Type B pancreatic cell (in vitro differentiated cells): ENCODE measurements around the gene ZNF467. TPM values are rescaled to one million over a fixed set of nuclear protein-coding genes. Genes with fewer than 3 reads are reported as not detected.

Experiments
- DNase-seq: peaks from one replicate; pipeline ENCODE4 v3.0.0; 2021; ENCODE audit warnings: mixed read lengths; ENCODE audit not compliant: unreplicated experiment; ENCODE audit errors: extremely low spot score
- H3K27ac Mint-ChIP-seq: 2 replicates; pipeline ENCODE4 v1.8.0; 2021; ENCODE audit warnings: mild to moderate bottlenecking, mixed read lengths
- H3K27me3 Mint-ChIP-seq: 2 replicates; pipeline ENCODE4 v1.8.0; 2021; ENCODE audit warnings: mixed read lengths
- H3K36me3 Mint-ChIP-seq: 2 replicates; pipeline ENCODE4 v1.8.0; 2021; ENCODE audit warnings: mixed read lengths
- H3K4me1 Mint-ChIP-seq: one replicate; pipeline ENCODE4 v1.8.0; 2021; ENCODE audit warnings: mixed read lengths; ENCODE audit not compliant: unreplicated experiment
- H3K4me3 Mint-ChIP-seq: 2 replicates; pipeline ENCODE4 v1.8.0; 2021; ENCODE audit warnings: mild to moderate bottlenecking, mixed read lengths
- H3K9me3 Mint-ChIP-seq: 2 replicates; pipeline ENCODE4 v1.8.0; 2021; ENCODE audit warnings: mixed read lengths
- total RNA-seq: library from RNA; stranded (reverse); gene quantifications from 2 replicates; pipeline ENCODE4 v1.2.1, GENCODE V29; 2021; ENCODE audit warnings: low replicate concordance
- TF ChIP-seq, protein P1 (sequence below): fragments of 200-600 bp; sonication (generic); conservative IDR thresholded peaks from 2 replicates; pipeline ENCODE4 v1.5.0; 2021; ENCODE audit warnings: antibody characterized with exemption, mild to moderate bottlenecking

Gene ZNF467
- total RNA-seq, 1 donor from 2014 or later: 17.6 TPM

DNA sequence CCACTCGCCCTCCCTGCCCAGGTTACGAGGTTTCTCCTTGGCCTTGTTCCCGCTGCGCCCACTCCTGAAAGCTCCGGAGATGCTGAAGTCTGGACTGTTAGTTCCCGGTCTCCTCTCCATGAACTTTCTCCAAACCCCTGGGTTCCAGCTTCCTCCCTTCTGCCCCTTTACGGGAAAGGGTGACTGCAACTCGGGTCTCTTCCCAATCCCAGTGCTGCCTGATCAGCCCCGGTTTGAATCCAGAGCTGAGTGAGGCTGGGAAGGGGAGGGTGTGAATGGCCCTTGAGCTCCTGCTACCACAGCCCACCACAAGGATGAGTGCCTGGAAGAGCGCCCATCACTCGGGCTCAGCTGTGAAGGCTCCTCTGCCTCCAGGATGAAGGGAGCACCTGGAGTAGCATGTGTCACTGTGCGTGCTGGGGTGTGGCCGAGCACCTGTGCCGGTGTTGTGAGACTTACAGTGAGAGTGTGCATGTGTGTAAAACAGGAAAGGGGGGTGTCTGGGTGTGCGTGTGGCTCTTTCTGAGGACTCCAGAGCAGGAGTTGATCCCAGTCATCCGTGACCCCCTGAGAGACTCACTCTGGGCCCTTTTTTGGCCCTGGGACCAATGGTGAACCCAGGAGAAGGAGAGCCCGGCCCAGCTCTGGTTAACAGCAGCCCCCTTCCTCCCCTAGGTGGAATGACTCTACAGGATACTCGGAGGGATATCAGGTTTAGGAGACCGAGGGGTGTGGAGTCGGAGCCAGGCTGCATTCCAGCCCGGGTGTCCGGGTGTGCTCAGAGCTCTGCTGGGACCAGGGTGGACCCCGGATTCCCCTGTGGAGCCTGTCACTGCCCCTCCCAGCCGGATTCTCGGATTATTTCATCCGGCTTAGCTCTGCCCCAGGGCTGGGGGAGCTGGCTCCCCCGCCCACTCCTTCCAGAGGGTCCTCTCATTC lies 1.1 kb upstream of the ZNF467 start:
- Mint-ChIP-seq H3K36me3 (no peaks in the 10 kb centered on the region), H3K4me1 (peaks cover 11% of the 10 kb centered on the region), H3K27me3 (peaks cover 10% of the 10 kb centered on the region), H3K9me3 (no peaks in the 10 kb centered on the region), H3K27ac (peak overlapping the region; percentile 70), H3K4me3 (peak overlapping the region; percentile 85)
- TF ChIP-seq, protein P1, sequence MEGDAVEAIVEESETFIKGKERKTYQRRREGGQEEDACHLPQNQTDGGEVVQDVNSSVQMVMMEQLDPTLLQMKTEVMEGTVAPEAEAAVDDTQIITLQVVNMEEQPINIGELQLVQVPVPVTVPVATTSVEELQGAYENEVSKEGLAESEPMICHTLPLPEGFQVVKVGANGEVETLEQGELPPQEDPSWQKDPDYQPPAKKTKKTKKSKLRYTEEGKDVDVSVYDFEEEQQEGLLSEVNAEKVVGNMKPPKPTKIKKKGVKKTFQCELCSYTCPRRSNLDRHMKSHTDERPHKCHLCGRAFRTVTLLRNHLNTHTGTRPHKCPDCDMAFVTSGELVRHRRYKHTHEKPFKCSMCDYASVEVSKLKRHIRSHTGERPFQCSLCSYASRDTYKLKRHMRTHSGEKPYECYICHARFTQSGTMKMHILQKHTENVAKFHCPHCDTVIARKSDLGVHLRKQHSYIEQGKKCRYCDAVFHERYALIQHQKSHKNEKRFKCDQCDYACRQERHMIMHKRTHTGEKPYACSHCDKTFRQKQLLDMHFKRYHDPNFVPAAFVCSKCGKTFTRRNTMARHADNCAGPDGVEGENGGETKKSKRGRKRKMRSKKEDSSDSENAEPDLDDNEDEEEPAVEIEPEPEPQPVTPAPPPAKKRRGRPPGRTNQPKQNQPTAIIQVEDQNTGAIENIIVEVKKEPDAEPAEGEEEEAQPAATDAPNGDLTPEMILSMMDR: no peak
- DNase-seq: no peak

DNA sequence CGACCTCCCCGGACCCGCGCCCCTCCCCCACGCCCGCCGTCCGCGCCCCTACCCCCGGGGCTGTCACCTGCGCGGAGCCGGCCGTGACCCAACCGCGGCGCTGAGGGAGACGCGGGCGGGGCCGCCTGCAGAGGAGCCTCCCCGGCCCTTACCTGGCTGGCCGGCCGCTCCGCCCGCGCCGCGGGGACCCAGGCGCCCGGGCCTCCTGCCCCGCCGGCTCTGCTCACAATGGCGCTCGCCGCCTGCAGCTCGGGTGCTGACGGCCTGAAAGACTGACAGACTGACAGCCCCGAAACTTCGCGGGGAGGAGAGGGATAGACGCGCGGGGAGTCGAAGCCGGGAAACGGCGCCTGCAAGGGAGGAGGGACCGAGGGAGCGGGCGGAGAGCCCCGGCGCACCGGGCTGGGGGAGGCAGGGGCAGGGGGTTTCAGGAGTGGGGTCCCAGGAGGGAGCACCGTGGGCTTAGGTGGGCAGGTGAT lies 393 bp downstream of the ZNF467 start:
- DNase-seq: peak; percentile 73
- Mint-ChIP-seq H3K4me1 (peaks cover 6% of the 10 kb centered on the region), H3K27ac (no peak overlapping the region), H3K9me3 (no peaks in the 10 kb centered on the region), H3K36me3 (peaks cover 7% of the 10 kb centered on the region), H3K27me3 (peaks cover 20% of the 10 kb centered on the region), H3K4me3 (peak overlapping the region; percentile 85)
- TF ChIP-seq, protein P1: no peak

DNA sequence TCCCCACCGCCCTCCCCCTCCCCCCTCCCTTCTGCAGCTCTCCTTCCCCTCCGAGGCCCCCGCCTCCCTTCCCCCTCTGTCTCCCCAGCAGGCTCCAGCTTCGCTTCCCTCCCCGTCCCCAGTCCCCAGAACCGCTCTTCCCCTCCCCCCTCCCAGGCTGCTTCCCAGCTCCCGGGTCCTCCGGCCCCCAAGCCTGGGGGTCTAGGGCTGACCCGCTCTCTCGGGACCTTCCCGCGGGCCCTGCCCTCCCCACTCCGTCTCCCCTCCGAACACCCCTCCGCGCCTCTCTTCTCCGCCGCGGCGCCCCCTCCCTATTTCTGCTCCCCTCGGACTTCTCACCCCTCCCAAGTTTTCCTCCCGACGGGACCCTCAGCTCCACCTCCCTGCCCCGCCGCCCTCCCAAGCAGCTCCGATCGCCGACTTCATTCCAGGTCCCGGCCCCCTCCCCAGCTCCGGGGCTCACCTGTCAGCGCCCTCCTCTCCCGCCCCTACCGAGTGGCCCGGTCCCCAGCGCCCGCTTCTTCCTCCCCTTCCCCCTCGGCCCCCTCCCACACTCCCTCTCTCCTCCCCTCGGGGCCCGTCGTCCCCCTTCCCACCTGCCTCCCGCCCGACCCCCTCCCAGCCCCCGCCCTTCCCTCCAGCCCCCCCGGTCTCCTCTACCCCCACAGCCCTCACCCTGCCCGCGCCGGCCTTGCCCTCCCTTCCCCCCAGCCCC lies 990 bp downstream of the ZNF467 start:
- Mint-ChIP-seq H3K36me3 (peaks cover 11% of the 10 kb centered on the region), H3K27ac (no peak overlapping the region), H3K4me3 (peak overlapping the region; percentile 82), H3K4me1 (peaks cover 6% of the 10 kb centered on the region), H3K9me3 (no peaks in the 10 kb centered on the region), H3K27me3 (peaks cover 26% of the 10 kb centered on the region)
- TF ChIP-seq, protein P1: no peak
- peak; percentile 77 for DNase-seq

DNA sequence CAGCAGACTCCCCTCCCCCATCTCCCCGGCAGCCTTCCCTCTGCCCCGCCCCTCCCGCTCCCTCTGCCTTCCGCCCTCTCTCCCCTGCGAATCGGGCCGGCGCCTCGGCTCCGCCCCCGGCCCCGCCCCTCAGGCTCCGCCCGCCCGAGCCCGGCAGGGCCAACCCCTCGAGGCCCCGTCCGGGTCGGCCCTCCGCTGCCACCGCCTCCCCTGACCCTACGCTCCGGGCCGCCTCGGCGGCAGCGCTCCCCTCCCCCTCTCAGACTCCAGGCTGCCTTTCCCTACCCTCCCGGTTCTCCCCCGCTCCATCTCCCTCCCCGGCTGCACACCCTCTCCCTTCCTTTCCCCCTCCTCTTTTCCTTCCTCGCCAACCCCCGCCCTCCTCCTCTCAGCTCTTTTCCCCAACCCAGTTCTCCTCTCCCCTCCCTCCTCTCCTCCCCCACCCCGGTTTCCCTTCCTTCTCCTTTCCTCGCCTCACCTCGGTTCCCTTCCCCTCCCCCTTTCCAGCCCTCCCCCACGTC lies 1.6 kb downstream of the ZNF467 start:
- H3K4me1 Mint-ChIP-seq: peaks cover 6% of the 10 kb centered on the region
- TF ChIP-seq, protein P1: no peak
- H3K9me3 Mint-ChIP-seq: no peaks in the 10 kb centered on the region
- H3K36me3 Mint-ChIP-seq: peaks cover 11% of the 10 kb centered on the region
- H3K27ac Mint-ChIP-seq: no peak overlapping the region
- DNase-seq: peak; percentile 97
- peak overlapping the region; percentile 82 for H3K4me3 Mint-ChIP-seq
- H3K27me3 Mint-ChIP-seq: peaks cover 32% of the 10 kb centered on the region

DNA sequence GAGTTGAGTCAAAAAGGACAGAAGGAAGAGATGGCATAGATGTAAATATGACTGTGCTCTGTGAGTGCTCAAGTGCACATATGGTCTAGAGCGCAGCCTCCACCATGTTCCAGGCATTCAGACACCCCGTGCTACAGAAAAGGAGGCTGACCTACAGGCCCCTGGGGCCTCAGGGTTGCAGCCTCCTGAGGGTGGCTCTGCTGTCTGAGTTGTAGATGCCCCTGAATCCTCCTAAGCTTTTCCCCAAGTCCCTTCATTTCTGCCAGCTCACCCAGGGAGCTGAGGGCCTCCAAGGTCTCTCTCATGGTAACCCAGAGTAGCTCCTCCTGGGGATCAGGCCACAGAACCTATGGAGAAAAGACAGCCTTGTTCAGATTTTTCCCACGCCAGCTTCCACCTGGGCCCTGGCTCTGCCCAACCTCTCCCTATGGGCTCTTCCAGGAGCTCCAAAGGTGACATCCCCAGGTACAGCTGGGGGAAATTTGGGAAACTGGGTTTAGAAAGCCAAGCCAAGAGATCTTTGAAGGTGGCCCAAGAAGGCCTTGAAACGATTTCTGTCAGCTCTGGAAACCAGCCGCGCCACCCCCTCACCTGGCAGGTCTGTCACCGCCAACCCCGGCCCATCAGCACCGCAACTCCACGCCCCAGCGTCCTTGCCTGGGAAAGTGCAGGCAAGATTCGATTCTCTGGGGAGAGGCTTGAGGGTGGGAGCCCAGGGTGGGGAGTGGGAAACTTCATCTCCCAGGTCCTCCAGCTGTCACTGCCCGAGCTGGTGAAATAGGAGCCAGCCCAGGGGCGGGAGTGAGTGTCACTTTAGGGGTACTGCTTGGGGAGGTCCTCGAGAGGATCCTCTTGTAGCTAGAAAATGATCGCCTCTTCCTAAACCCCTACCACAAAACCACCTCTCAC lies 2.4 kb downstream of the ZNF467 start:
- H3K9me3 Mint-ChIP-seq: no peaks in the 10 kb centered on the region
- peak overlapping the region; percentile 73 for H3K4me3 Mint-ChIP-seq
- peak overlapping the region; percentile 29 for H3K27ac Mint-ChIP-seq
- H3K27me3 Mint-ChIP-seq: peaks cover 40% of the 10 kb centered on the region
- TF ChIP-seq, protein P1: no peak
- peaks cover 10% of the 10 kb centered on the region for H3K4me1 Mint-ChIP-seq
- peak; percentile 71 for DNase-seq
- peaks cover 19% of the 10 kb centered on the region for H3K36me3 Mint-ChIP-seq
